B cell (primary cell): ENCODE data around the gene CABLES1. TPM values are rescaled to one million over a fixed set of nuclear protein-coding genes. Genes with fewer than 3 reads are reported as not detected.

Experiments
- ATAC-seq: fragments of 200-7000 bp; cut with Tn5 transposase; one replicate; pipeline ENCODE4 v1.10.0; 2021; ENCODE audit warnings: low read depth, mild to moderate bottlenecking, moderate number of reproducible peaks, moderate library complexity
- CTCF ChIA-PET: fragments of 350-600 bp; sonication (Branson Sonifier 250); formaldehyde crosslinking; loops from one replicate; lab custom pipeline; 2021; ENCODE audit warnings: antibody characterized with exemption, inconsistent platforms; lab: Charles Lee
- POLR2A ChIA-PET: fragments of 350-600 bp; sonication (Branson Sonifier 250); formaldehyde crosslinking; loops from one replicate; lab custom pipeline; 2021; ENCODE audit warnings: antibody characterized with exemption; lab: Charles Lee
- DNase-seq: peaks from one replicate; pipeline ENCODE4 v3.0.0; 2013
- H2AFZ ChIP-seq: 2 replicates; pipeline ENCODE4 v1.6.1; 2012; ENCODE audit warnings: mild to moderate bottlenecking, low read depth, low read length; ENCODE audit not compliant: insufficient read depth, poor library complexity, severe bottlenecking
- H3K27ac ChIP-seq, 2 donors: 1 replicate in 1 of 2; 2 replicates in 1 of 2; pipeline ENCODE4 v1.5.1; 2012 to 2013; ENCODE audit warnings: low read length in 2 of 2, mild to moderate bottlenecking in 2 of 2, moderate library complexity in 1 of 2
- H3K27me3 ChIP-seq, 4 experiments: fragments of 200-600 bp in 1 of 4; sonication (generic) in 1 of 4; replicated peaks in 1 of 4; 1 replicate in 2 of 4; 2 replicates in 2 of 4; pipeline versions ENCODE4 v1.6.1 to v1.7.0; 2013 to 2016; ENCODE audit warnings: low read length in 3 of 4, mild to moderate bottlenecking in 2 of 4, mixed read lengths in 1 of 4, moderate library complexity in 1 of 4; ENCODE audit not compliant: insufficient read depth in 4 of 4, control insufficient read depth in 3 of 4; ENCODE audit errors: control extremely low read depth in 1 of 4
- H3K36me3 ChIP-seq, 2 experiments: replicated peaks in 1 of 2; 1 replicate in 1 of 2; 2 replicates in 1 of 2; pipeline versions ENCODE4 v1.6.1 to v1.7.1; 2013; ENCODE audit warnings: low read length in 1 of 2; ENCODE audit not compliant: insufficient read depth in 2 of 2, control insufficient read depth in 1 of 2; ENCODE audit errors: control extremely low read depth in 1 of 2, extremely low read depth in 1 of 2
- H3K4me1 ChIP-seq, 2 donors: fragments of 200-600 bp in 1 of 2; sonication (generic) in 1 of 2; 1 replicate in 1 of 2; 2 replicates in 1 of 2; pipeline versions ENCODE4 v1.5.1 to v1.6.1; 2013 to 2017; ENCODE audit warnings: low read length in 2 of 2; ENCODE audit not compliant: control insufficient read depth in 2 of 2, insufficient read depth in 2 of 2
- H3K4me2 ChIP-seq: replicated peaks from 2 replicates; pipeline ENCODE3; 2012; ENCODE audit warnings: mild to moderate bottlenecking, low read depth, low read length; ENCODE audit not compliant: poor library complexity, severe bottlenecking
- H3K4me3 ChIP-seq, 5 experiments: fragments of 200-600 bp in 1 of 5; sonication (generic) in 1 of 5; 1 replicate in 3 of 5; 2 replicates in 2 of 5; pipeline versions ENCODE4 v1.5.1 to v1.7.0; 2011 to 2016; ENCODE audit warnings: low read length in 4 of 5, mild to moderate bottlenecking in 4 of 5, low read depth in 2 of 5, control low read depth in 1 of 5, moderate library complexity in 1 of 5; ENCODE audit not compliant: insufficient read depth in 1 of 5; ENCODE audit errors: control extremely low read depth in 1 of 5, extremely low read depth in 1 of 5
- H3K79me2 ChIP-seq: fragments of 200-600 bp; sonication (generic); one replicate; pipeline ENCODE4 v1.6.0; 2016; ENCODE audit warnings: low read length; ENCODE audit not compliant: control insufficient read depth, insufficient read depth
- H3K9ac ChIP-seq: fragments of 200-600 bp; sonication (generic); 2 replicates; pipeline ENCODE4 v1.6.1; 2017; ENCODE audit warnings: mild to moderate bottlenecking, low read length, moderate library complexity
- H3K9me3 ChIP-seq, 3 donors: one replicate each; pipeline versions ENCODE4 v1.6.1 to v1.7.1; 2013; ENCODE audit warnings: low read length in 2 of 3; ENCODE audit not compliant: control insufficient read depth in 2 of 3, insufficient read depth in 1 of 3; ENCODE audit errors: control extremely low read depth in 1 of 3
- H4K20me1 ChIP-seq: 2 replicates; pipeline ENCODE4 v1.6.0; 2012; ENCODE audit warnings: mild to moderate bottlenecking, low read length; ENCODE audit not compliant: insufficient read depth, control insufficient read depth, poor library complexity, severe bottlenecking
- H3K27ac Mint-ChIP-seq: one replicate; pipeline ENCODE4 v1.8.0; 2021; ENCODE audit warnings: mixed read lengths
- H3K27me3 Mint-ChIP-seq: one replicate; pipeline ENCODE4 v1.8.0; 2021; ENCODE audit warnings: mixed read lengths
- H3K4me1 Mint-ChIP-seq: one replicate; pipeline ENCODE4 v1.8.0; 2021; ENCODE audit warnings: mixed read lengths
- H3K4me3 Mint-ChIP-seq: one replicate; pipeline ENCODE4 v1.8.0; 2021; ENCODE audit warnings: mixed read lengths
- H3K9me3 Mint-ChIP-seq: one replicate; pipeline ENCODE4 v1.8.0; 2022; ENCODE audit warnings: mixed read lengths; ENCODE audit not compliant: insufficient read depth
- WGBS: methylation state at CpG from one replicate; pipeline ENCODE4 v1.1.5; 2013; ENCODE audit warnings: missing lambda C conversion rate; ENCODE audit not compliant: insufficient coverage; 5-methylcytosine and 5-hydroxymethylcytosine counted together
- intact Hi-C: fragments of 100-400 bp; cut with micrococcal nuclease; formaldehyde crosslinking; loops from one replicate; pipeline ENCODE4 v1.10.0; 2022
- polyA plus RNA-seq: library from polyadenylated mRNA; depleted of rRNA; stranded (reverse); fragments of >200 nt; gene quantifications from 2 replicates; pipeline ENCODE4 v1.2.3, GENCODE V29; 2012
- total RNA-seq, 2 donors: library from RNA; stranded (reverse); fragments of 120-200 nt in 1 of 2; gene quantifications; 1 replicate in 1 of 2; 2 replicates in 1 of 2; pipeline versions ENCODE4 v1.2.3 to v1.2.4, GENCODE V29; 2013 to 2022
- TF ChIP-seq, protein P1 (sequence below): fragments of 200-600 bp; IDR thresholded peaks from one replicate; pipeline ENCODE4 v1.8.0; 2022; ENCODE audit warnings: antibody characterized with exemption, mild to moderate bottlenecking

Gene CABLES1
- total and polyA plus RNA-seq, 2 donors (not counting 1 experiment from before 2014, with no cell fraction given): 0.30 to 56.3 TPM

DNA sequence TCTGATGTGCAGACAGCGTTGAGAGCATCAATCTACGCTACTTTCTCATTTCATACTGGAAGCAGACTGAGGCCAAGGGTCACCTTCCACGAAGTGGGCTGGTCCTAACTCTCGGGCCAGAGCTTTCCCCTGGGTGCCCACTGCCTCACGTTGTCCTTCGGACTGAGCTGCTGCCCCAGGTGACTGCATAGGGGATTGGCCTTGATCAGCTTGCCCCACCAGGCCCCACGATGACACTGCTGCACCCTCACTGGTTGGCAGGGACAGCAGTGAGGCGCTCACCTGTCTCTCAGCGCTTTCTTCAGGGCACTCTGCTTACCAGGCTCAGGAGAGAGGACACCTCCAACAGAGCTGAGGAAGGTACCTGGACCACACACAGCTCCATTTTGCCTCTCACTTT lies 47.3 kb downstream of the CABLES1 start:
- no peaks in the 10 kb centered on the region for H3K9me3 Mint-ChIP-seq
- H3K27me3 Mint-ChIP-seq: peaks cover 11% of the 10 kb centered on the region
- no peaks in the 10 kb centered on the region for H3K36me3 ChIP-seq
- H3K9me3 ChIP-seq: no peaks in the 10 kb centered on the region
- no peaks in the 10 kb centered on the region for H4K20me1 ChIP-seq
- ChIA-PET CTCF (no interaction called here), POLR2A (interaction anchor here (0.6 to 0.9 kb wide), 2 partner anchors 46 to 171 kb away, joined by 4 to 6 read pairs; no protein-coding TSS in a partner anchor)
- H3K4me3 Mint-ChIP-seq: no peak overlapping the region
- TF ChIP-seq, protein P1, sequence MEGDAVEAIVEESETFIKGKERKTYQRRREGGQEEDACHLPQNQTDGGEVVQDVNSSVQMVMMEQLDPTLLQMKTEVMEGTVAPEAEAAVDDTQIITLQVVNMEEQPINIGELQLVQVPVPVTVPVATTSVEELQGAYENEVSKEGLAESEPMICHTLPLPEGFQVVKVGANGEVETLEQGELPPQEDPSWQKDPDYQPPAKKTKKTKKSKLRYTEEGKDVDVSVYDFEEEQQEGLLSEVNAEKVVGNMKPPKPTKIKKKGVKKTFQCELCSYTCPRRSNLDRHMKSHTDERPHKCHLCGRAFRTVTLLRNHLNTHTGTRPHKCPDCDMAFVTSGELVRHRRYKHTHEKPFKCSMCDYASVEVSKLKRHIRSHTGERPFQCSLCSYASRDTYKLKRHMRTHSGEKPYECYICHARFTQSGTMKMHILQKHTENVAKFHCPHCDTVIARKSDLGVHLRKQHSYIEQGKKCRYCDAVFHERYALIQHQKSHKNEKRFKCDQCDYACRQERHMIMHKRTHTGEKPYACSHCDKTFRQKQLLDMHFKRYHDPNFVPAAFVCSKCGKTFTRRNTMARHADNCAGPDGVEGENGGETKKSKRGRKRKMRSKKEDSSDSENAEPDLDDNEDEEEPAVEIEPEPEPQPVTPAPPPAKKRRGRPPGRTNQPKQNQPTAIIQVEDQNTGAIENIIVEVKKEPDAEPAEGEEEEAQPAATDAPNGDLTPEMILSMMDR: no peak
- WGBS: 90% methylated on average over 8 of the region's 9 CpGs
- H3K79me2 ChIP-seq: no peaks in the 10 kb centered on the region
- no peak overlapping the region for H3K9ac ChIP-seq
- peaks cover 7% of the 10 kb centered on the region for H3K4me1 Mint-ChIP-seq
- ATAC-seq (no peak), DNase-seq (no peak)
- no peak overlapping the region for H3K4me3 ChIP-seq
- no peaks in the 10 kb centered on the region for H3K27me3 ChIP-seq
- intact Hi-C loops: no loop called here
- no peaks in the 10 kb centered on the region for H3K4me1 ChIP-seq
- no peak overlapping the region for H3K27ac Mint-ChIP-seq
- H3K4me2 ChIP-seq: no peak overlapping the region
- H2AFZ ChIP-seq: no peak overlapping the region
- no peak overlapping the region for H3K27ac ChIP-seq

DNA sequence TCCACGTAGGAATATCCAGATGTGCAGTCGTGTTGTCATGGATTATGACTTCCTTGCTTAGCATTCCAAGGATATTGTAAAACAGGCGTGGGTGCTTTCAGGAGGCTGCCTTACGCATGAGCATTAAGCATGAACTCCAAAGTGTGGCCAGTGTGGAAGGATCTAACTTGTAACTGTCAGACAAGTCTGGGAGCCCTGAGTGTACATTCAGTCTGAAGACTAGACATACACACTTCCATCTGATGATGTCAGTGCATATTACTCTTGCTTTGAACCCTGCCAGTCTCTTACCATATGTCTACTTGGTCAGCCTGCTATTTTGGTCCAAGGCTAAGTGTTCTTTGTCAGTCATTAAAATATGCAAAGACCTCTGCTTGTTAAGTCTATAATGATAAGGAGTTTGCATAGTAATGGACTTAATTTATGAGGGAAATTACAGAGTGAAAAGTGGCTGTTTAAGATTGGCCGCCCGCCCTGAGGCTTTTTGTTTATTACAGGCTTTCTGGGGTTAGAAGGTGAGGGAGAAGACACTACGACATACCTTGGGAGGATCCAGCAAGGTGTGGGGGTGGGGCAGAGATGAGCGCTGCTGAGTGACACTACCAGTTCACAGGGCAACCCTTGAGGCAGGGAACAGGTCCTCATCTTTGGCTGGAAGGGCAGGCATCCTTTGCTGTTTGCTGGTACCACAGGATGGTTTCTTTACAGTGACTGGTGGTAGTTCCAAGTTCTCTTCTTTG lies 48.3 kb downstream of the CABLES1 start:
- Histone ChIP-seq H3K4me3 (no peak overlapping the region), H2AFZ (no peak overlapping the region), H3K79me2 (no peaks in the 10 kb centered on the region), H3K9ac (no peak overlapping the region), H3K27ac (no peak overlapping the region), H3K4me2 (no peak overlapping the region), H3K27me3 (no peaks in the 10 kb centered on the region), H4K20me1 (no peaks in the 10 kb centered on the region), H3K36me3 (no peaks in the 10 kb centered on the region), H3K4me1 (no peaks in the 10 kb centered on the region), H3K9me3 (no peaks in the 10 kb centered on the region)
- Mint-ChIP-seq H3K4me3 (no peak overlapping the region), H3K27me3 (peaks cover 2% of the 10 kb centered on the region), H3K9me3 (no peaks in the 10 kb centered on the region), H3K27ac (no peak overlapping the region), H3K4me1 (peaks cover 7% of the 10 kb centered on the region)
- WGBS: 97% methylated on average over 8 of the region's 8 CpGs
- intact Hi-C loops: no loop called here
- POLR2A ChIA-PET: no interaction called here
- DNase-seq: no peak
- ATAC-seq: no peak
- TF ChIP-seq, protein P1: no peak
- CTCF ChIA-PET: no interaction called here
